Kidney capillary endothelial cell (primary cell): ENCODE data around the gene RPTOR.
"Not testable (repeated sequence)": the region's sequence is repeated elsewhere in the genome, so short reads cannot be mapped to it uniquely, and the experiment has no call there.

Experiments used
- DNase-seq: peaks from one replicate; pipeline ENCODE4 v3.0.0-alpha.2; 2018; ENCODE audit warnings: low spot score

The RPTOR gene

DNA sequence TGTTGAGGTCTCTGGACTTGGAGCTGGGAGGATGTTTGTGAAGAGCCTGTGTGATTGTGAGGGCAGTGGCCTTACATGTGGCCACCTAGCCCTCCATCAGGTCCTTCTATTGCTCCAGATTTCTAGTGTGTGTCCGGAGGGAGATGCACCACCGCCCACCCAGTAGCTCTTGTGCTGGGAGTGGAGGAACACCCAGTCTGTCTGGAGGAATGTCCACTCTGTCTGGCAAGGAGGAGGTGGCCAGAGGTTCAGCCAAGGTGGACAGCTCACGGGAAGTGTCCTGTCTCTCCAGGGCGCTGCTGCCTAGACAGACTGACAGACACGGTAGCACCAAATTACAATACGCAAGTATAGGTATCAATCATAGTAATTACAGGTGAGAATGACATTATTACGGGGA is 10.6 kb downstream of the RPTOR start:
- no peak for DNase-seq

DNA sequence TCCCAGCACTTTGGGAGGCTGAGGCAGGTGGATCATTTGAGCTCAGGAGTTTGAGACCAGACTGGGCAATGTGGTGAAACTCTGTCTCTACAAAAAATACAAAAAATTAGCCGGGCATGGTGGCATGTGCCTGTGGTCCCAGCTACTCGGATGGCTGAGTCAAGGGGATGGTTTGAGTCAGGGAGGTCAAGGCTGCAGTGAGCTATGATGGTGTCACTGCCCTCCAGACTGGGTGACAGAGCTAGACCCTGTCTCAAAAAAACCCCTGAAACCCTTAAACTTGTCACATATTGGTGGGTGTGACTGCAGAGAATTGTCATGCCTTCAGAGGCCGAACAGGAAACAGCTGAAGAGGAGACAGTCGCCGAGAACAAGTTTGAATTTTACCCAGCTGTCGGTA is 13.4 kb downstream of the RPTOR start:
- no peak for DNase-seq

DNA sequence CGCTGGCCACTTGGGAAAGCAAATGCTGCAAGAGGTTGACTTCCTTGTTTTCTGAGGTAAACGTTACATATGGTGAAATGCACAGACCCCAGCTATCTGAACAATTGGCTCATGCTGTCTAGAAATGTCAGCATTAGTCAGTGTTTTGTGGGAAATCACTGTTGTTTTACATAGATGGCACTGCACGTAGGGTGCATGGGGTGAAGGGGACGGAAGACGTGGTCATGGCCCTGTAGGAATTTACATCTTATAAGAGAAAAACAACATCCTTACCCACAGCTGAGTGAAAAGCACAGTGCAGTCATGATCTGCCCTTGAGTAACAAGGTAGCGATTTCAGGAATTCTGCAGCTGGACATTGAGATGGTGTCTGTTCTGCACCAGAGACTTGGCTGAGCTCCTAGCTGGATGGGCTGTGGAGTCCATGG is 15.2 kb downstream of the RPTOR start:
- DNase-seq, result no peak

DNA sequence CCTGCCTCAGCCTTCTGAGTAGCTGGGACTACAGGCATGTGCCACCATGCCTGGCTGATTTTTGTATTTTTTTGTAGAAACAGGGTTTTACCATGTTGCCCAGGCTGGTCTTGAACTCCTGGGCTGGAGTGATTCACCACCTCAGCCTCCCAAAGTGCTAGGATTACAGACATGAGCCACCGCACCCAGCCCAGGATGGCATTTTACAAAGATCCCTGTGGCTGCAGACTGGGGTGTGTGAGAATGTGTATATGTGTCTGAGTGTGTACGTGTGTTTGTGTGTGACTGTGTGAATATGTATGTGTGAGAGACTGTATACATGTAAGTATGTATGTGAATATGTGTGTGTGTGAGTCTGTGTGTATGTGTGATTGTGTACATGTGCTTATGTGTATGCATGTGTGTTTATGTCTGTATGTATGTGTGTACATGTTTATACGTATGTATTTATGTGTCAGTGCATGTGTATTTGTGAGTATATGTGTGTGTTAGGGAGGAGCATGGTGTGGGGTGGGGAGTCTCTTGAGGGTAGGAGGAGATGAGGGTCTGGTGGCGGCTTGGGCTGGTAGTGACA is 17.0 kb downstream of the RPTOR start:
- no peak for DNase-seq

DNA sequence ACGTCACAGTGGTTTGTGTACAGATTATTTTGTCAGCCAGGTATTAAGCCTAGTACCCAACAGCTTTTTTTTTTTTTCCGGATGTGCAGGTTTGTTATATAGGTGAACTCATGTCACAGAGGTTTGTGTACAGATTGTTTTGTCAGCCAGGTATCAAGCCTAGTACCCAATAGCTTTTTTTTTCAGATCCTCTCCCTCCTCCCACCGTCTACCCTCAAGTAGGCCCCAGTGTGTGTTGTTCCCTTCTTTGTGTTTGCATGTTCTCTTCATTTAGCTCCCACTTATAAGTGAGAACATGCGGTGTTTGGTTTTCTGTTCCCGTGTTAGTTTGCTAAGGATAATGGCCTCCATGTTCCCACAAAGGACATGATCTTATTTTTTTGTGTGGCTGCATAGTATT is 19.9 kb downstream of the RPTOR start:
- no peak for DNase-seq

DNA sequence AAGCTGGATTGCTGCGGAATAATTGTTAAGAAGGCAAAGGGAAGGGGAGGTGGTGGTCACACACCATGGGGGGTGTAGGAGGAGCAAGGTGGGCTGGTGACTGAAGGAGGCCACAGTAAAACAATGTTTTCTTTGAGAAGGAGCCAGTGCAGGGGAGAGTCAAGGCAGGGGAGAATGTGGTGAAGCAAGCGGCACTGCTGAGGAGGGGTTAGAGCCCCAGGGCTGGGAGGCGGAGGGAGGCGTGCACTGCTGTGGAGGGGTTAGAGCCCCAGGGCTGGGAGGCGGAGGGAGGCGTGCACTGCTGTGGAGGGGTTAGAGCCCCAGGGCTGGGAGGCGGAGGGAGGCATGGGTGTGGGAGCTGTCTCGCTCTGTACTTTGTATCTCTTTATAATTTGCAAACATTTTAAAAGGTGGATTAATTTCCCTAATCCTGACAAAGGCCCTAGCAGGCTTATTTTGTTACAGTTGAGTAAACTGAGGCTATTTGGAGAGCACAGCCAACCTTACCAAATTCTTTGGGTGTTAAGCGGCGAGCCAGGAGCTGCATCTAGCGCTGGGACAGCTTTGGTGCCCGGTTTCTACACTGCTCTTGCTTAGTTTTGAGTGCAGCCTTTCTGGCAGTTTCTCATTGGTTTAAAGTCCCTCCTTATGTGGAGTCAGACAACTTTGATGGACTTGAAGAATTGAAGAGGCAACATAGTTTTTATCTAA is 20.9 kb downstream of the RPTOR start:
- DNase-seq, result no peak

DNA sequence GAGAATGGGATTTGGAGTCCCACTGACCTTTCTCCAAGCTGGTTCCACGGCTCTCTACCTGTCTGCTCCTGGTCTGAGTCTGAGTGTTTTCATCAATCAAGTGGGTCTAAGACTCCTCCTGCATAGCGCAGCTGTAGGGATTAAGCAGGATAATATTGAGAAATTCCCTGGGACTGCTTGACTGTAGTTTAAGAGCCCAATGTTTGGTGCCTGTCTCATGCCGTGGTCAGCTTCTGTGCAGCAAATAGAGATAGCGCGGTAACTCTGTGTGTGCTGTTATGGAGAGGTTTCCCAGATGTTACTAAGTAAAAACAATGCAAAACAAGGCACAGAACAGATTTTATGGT is 21.4 kb downstream of the RPTOR start:
- DNase-seq, result no peak

DNA sequence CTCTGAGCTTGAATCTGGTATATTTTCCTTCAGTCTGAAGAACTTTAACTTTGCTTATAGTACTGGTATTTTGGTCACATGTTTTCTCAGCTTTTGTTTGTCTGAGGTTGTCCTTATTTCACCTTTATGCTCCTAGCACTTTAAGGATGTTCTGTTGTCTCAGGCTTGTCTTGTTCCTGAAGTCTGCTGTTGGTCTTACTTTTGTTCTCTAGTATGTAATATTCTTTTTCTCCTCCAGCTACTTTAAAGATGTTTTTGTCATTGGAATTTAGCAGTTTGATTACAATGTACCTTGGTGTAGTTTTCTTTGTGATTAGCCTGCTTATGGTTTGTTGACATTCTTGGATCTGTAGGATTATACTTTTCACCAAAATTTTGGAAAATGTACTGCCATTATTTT is 23.6 kb downstream of the RPTOR start:
- DNase-seq, result no peak

DNA sequence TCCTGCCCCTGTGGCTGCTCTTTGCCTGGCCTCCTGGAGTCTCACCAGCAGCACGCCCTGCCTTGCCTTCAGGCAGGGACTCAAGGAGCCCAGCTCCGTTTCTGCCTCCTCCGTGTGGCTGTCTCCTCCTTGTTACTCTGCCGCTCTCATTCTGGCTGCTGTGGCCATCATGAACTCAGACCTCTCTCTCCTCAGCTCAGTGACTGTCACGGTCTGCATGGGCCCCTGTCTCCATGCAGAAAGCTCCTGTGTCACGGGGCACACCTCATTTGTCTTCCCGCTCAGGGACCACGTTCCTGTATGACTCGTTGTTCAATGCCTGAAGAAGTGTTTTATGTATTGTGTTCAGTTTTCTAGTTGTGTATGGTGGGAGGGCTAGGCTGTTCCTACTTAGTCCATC is 25.3 kb downstream of the RPTOR start:
- DNase-seq, result no peak

DNA sequence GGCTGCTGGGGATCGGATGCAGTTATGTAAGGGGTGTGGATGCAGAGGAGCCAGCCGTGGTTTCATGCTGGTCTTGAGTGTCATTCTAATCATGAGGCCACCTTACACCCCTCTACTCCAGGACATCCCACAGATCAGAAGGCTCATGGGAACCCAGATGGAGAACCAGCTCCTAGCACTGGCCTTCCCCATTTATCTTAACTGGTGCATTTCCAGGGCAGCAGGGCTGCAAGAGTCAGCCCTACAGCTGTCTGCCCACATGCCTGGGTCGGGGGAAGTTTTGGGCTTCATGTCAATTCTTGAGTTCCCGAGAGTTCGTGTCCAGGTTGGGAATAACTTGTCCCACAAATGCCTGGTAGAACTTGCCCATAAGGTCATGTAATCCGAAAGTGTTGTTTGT is 29.1 kb downstream of the RPTOR start:
- DNase-seq, result no peak

DNA sequence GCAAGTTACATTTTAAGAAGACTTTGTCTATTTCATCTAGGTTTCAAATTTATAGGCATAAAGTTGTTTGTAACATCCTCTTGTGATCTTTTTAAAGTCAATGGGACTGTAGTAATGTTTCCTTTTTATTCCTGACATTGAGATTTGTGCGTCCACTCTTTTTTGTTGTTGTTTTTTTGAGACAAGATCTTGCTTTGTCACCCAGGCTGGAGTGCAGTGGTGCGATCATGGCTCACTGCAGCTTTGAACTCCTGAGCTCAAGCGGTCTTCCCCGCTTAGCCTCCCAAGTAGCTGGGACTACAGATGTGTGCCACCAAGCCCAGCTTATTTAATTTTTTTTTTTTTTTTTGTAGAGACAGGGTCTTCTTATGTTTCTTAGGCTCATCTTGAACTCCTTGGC is 29.9 kb downstream of the RPTOR start:
- DNase-seq, result no peak

DNA sequence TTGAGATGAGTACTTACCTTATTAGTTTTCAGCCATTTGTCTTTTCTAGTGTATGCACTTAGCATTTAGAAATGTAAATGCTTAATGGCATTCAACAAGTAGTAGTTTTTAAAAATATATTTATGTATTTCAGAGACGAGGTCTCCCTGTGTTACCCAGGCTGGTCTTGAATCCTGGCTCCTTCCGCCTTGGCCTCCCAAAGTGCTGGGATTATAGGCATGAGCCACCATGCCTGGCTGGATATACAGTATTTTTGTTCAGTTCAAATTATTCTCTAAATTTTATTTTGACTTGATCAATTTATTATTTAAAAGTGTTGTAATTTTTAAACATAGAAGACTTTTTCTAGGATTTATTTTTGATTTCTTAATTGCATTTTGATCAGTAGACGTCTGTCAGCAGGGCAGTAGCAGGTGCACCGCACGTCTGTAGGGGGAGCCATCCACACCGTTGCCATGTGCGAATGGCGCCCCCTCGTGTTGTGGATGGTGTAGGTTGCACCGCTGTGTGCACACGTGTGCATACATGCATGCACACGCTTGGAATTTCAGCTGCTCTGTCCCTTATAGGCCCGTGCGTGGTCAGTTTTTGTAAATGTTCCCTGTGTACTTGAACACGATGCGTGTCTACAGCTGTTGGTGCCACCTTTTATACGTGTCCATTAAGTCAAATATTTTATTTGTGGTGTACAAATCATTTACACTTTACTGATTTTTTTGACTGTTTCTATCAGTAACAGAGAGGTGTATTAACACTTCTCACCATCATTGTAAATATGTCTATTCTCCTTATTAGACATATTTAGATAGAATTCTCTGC is 30.6 kb downstream of the RPTOR start:
- DNase-seq, result peak; percentile 84

DNA sequence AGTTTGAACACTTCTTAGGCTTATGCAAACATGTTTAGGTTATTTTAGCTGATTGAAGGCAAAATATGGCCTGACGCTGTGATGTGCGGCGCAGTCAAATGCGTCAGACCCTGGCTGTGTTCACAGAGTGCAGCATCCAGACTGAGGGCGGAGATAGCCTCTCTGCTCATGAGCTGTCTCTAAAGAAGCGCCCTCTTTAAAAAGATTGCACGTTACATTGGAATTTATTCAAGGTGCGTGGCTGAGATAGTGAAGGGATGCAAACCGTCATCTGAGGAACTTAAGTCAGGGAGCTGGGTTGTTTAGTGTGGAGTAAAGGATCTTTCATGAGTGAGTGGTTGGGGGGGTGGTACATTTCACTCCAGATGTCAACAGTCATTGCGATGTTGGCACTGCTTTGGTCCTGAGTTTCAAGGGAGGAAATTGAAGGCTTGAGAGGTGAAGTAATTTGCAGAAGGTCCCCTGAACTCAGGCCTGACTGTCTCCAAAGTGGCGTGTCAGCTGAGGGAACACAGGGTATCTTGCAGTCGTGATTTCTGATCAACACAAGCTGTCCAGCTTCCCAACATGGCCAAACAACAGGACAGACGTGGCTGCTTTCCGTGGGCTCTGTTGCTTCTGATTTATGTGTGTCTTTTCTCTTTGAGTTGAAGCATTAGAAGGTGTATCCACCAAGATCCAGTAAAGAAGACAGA is 33.4 kb downstream of the RPTOR start:
- DNase-seq, result no peak

DNA sequence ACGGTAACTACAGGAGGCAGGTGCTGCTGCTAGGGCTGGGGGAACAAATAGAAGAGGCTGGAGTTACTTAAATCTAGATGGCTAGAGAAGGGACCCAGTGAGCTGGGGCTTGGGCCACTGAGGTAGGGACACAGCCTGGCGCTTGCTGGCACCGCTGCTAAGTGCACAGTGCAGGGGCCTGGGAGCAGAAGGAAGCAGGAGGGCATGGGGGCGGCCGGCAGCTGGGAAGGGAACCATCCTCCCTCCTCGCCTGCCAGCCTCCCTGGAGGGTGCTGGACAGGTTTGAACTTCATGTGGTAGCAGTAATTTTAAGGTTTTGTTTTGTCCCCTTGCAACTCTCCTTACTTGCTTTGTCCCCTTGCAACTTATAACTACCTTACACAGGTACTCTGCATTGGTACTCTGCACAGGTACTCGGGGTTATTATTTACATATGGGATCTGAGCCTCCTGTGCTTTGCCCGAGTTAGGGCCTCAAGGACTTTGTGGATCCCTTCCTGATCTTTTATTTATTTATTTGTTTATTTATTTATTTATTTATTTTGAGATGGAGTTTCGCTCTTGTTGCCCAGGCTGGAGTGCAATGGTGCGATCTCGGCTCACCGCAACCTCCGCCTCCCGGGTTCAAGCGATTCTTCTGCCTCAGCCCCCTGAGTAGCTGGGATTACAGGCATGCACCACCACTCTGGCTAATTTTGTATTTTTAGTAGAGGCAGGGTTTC is 34.2 kb downstream of the RPTOR start:
- not testable (repeated sequence) for DNase-seq

DNA sequence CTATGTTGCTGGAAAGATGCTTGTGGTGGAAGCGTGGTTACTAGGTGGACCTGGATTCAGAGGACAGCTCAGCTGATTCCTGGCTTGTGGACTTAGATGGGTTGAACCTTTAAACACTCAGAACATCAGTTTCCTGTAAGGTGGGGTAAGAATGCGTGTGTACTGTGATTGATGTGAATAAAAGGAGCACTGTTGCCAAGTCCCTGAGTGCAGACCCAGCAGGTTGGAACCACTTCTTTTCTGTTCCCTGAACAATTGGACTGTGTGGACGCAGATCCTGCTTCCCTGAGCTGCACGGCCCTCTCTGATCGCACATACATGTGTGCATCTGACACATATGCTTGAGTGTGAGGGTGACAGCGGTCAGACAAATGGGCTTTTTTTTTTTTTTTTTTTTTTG is 37.5 kb downstream of the RPTOR start:
- DNase-seq, result no peak

DNA sequence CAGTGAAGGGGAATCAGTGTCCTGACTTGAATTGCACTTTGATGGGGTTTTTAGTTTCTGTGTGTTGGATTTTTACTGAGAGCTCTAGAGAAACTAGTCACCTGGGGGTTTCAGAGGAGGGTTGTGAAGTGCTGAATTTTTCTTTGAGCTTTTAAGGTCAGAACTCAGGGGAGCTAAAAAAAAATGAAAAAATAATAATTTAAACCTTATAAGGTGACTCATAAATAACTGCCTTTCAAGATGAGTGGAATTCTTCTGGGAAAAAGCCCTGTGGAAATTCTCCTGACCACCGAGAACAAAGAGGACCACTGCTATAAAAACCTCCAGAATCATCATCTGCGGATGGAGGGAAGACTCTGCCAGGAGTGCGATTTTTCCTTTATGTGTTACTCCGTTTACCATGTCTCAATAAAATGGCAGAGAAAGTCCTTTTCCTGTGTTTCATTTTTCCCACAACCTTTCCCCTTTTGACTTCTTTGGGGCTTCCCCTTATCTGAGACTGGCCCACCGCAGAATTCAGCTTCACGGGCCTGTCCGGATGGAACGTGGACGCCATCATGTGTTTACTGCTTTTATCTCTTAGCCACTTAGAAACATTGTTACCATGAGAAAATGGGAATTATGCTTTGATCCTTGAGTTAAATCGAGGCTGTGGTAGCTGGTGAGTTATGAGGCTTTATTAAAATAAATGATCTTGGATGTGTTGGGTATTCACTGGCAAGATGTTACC is 39.7 kb downstream of the RPTOR start:
- DNase-seq, result no peak

DNA sequence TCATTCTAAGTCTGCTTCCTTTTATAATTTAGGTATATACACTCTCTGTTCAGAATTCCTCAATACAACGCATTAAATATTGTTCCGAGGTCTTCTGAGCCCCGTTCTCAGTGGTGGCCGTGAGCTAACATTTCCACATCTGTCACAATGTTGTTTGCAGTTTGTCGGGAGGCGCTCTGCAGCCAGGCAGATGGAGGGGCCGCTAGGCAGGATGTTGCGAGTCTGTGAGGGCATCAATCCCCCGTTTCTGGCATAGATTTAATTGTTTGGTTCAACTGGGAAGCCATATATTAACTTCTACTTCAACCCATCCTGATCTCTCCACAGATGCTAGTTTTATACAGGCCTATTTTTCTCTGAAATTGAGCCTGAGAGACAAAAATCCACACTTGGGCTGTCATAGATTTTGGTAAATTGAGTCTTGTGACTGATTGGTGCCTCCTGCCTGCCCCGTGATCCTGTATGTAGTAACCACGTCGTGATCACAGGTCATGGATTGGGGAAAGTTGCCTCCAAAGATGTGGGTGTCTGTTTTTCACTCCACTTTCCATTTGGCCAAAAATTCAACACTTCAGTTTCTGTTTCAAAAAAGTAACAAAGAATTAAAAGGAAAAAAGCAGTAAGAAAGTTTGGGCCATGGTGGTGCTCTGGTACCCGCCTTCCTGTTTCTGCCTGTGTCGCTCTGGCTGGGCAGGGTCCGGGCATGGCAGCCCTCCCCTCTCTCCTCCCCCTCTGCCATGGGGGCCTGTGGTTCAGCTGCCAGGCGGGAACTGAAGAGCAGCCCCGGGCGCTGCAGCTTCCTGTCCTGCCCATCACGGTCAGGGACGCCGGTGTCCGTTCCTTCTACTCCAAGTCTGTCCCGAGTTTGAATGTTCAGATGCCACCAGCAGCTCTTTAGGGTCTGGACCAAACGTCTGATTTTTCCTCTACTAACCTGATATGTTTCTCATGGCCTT is 41.5 kb downstream of the RPTOR start:
- no peak for DNase-seq

DNA sequence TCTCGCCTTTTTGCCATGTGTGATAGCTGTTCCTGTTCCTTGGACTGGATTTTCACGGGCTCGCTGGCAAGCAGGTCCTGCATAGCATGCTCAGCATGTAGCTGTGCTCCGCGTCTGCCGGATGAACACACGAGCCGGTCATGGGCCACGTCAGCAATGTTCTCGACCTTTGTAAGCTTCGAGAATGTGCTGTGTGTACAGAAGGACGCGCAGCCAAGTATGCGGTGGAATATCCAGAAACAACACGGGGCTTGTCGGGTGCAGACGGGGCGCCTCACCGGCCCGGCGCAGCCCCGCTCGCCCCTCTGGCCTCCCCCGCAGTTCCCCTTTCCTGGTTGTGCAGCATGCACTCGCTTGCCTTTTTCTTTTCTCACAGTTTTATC is 42.2 kb downstream of the RPTOR start:
- no peak for DNase-seq

DNA sequence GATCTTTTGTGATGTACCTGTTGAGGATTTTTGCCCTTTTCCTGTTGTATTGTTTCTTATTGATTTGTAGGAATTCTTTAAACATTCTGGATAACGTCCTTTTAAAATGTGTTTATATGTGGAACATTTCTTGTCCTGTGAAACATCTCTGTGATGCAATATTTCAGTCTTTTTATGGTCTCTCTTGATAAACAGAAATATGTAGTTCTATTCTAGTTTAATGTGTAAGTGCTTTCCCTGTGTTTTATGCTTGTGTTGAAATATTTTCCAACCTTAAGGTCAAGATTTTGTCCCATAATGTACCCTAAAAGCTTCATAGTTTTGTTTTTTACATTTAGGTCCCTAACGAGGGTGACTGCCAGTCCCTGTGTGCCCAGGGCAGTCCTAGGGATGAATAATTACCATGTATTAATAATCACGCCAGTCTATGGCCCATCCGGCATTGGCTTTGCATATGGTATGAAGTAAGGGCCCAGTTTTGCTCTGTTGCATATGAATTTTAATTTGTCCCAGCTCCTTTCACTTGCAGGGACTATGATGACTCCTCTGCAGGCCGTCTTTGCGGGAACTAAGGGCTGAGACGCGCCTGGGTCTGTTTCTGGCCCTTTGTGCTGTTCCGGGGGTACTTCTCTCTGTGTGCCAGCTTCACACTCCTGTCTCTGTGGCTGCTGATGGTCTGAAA is 44.2 kb downstream of the RPTOR start:
- no peak for DNase-seq

DNA sequence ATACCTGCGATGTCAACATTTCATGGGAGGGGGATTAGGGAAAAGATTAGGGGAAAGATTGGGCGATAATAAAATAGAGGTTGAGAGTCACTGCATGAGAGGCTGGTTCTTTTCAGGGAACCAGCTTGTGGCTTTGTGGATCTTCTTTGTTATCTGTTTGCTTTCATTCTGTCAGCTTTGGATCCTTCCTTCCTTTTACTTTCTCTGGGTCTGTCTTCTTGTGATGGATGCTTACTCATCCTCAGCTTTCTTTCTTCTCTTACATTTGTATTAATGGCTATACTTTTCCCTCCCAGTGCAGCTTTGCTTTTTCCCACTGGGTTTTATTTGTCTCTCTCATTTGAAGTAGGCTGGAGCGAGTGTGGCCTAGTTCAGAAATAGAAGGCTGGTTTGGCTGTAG is 47.1 kb downstream of the RPTOR start:
- no peak for DNase-seq
